Medulla oblongata (tissue), 1 donor: ENCODE measurements around the gene LYPD6B.
A peak's percentile ranks its signal among the peaks of the same experiment; 100 is the strongest.
"Not testable (repeated sequence)": the region's sequence is repeated elsewhere in the genome, so short reads cannot be mapped to it uniquely, and the experiment has no call there.

Experiments
- DNase-seq: peaks from one replicate; pipeline ENCODE4 v3.0.0-alpha.2; 2015; ENCODE audit errors: extremely low spot score

The LYPD6B gene

GRCh38 chr2:149191915-149192314, 153.4 kb downstream of the LYPD6B start:
- DNase-seq = no peak

- no peak for DNase-seq
Observed at GRCh38 chr2:149192427-149192826, 153.9 kb downstream of the LYPD6B start.

- DNase-seq = no peak
Observed at GRCh38 chr2:149200109-149200520, 161.6 kb downstream of the LYPD6B start.

- DNase-seq = no peak
Observed at GRCh38 chr2:149204686-149205085, 166.2 kb downstream of the LYPD6B start.

- DNase-seq = no peak
Observed at GRCh38 chr2:149205143-149205542, 166.6 kb downstream of the LYPD6B start.

- no peak for DNase-seq
Observed at GRCh38 chr2:149213764-149214493, 175.4 kb downstream of the LYPD6B start.

GRCh38 chr2:149218497-149218896, 180.0 kb downstream of the LYPD6B start:
- DNase-seq = no peak

GRCh38 chr2:149219856-149220255, 181.4 kb downstream of the LYPD6B start:
- peak; percentile 45 for DNase-seq

- no peak for DNase-seq
Observed at GRCh38 chr2:149221002-149221401, 182.5 kb downstream of the LYPD6B start.

- DNase-seq = no peak
Observed at GRCh38 chr2:149221898-149222297, 183.4 kb downstream of the LYPD6B start.

- DNase-seq = no peak
Observed at GRCh38 chr2:149223472-149224095, 185.1 kb downstream of the LYPD6B start.

GRCh38 chr2:149224543-149224942, 186.0 kb downstream of the LYPD6B start:
- no peak for DNase-seq

- no peak for DNase-seq
Observed at GRCh38 chr2:149225446-149225845, 186.9 kb downstream of the LYPD6B start.

GRCh38 chr2:149226790-149227189, 188.3 kb downstream of the LYPD6B start:
- no peak for DNase-seq

GRCh38 chr2:149235816-149236375, 197.4 kb downstream of the LYPD6B start:
- DNase-seq = no peak

GRCh38 chr2:149236410-149236809, 197.9 kb downstream of the LYPD6B start:
- no peak for DNase-seq

GRCh38 chr2:149246186-149246585, 207.7 kb downstream of the LYPD6B start:
- no peak for DNase-seq

GRCh38 chr2:149251436-149251835, 212.9 kb downstream of the LYPD6B start:
- DNase-seq = not testable (repeated sequence)

GRCh38 chr2:149256877-149257276, 218.4 kb downstream of the LYPD6B start:
- not testable (repeated sequence) for DNase-seq

- DNase-seq = no peak
Observed at GRCh38 chr2:149258531-149258930, 220.0 kb downstream of the LYPD6B start.

GRCh38 chr2:149259136-149259535, 220.6 kb downstream of the LYPD6B start:
- no peak for DNase-seq

- DNase-seq = no peak
Observed at GRCh38 chr2:149261692-149262091, 223.2 kb downstream of the LYPD6B start.
